D721Med (cell line): ENCODE results near the gene AQP1.

Source experiments
- DNase-seq: peaks from one replicate; pipeline ENCODE4 v3.0.0; 2011; ENCODE audit warnings: low spot score; ENCODE audit not compliant: insufficient read length
- FAIRE-seq: peaks from 2 replicates; lab custom pipeline; 2011; peaks lifted over from hg19 to GRCh38; lab: Jason Lieb, UNC
- TF ChIP-seq, protein P1 (sequence below): IDR thresholded peaks from 2 replicates; pipeline ENCODE4 v1.5.1; 2012; ENCODE audit warnings: mild to moderate bottlenecking, control low read depth; ENCODE audit not compliant: insufficient read depth; ENCODE audit errors: missing control alignments

AQP1 gene

DNA sequence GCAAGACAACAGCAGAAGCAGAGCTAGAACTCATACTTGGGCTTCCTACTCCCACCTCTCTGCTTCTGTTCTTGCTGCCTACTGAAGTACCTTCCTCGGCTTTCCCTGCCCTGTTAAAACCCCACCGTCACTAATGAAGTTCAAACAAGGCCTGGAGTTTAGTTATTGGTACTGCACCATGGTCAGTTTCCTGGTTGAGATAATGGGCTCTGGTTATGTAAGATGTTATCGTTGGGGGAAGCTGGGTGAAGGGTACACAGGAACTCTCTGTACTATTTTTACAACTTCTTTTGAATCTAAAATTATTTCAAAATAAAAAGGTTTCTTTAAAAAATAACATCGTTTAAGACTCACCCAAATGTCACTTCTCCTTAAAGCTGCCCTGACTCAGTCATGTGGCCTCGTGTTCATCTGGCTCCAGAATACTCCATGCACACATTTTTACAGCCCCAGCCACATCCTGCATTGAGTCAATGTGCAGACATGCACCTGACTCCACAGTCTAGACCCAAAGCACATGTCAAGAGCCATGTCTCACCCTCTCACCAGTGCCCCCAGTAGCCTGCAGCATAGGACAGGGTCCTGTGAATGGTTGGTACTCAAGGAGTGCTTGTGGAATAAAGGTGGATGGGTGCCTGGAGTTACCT is 36.9 kb upstream of the AQP1 start:
- TF ChIP-seq, protein P1, sequence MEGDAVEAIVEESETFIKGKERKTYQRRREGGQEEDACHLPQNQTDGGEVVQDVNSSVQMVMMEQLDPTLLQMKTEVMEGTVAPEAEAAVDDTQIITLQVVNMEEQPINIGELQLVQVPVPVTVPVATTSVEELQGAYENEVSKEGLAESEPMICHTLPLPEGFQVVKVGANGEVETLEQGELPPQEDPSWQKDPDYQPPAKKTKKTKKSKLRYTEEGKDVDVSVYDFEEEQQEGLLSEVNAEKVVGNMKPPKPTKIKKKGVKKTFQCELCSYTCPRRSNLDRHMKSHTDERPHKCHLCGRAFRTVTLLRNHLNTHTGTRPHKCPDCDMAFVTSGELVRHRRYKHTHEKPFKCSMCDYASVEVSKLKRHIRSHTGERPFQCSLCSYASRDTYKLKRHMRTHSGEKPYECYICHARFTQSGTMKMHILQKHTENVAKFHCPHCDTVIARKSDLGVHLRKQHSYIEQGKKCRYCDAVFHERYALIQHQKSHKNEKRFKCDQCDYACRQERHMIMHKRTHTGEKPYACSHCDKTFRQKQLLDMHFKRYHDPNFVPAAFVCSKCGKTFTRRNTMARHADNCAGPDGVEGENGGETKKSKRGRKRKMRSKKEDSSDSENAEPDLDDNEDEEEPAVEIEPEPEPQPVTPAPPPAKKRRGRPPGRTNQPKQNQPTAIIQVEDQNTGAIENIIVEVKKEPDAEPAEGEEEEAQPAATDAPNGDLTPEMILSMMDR = no peak
- DNase-seq (no peak), FAIRE-seq (no peak)

DNA sequence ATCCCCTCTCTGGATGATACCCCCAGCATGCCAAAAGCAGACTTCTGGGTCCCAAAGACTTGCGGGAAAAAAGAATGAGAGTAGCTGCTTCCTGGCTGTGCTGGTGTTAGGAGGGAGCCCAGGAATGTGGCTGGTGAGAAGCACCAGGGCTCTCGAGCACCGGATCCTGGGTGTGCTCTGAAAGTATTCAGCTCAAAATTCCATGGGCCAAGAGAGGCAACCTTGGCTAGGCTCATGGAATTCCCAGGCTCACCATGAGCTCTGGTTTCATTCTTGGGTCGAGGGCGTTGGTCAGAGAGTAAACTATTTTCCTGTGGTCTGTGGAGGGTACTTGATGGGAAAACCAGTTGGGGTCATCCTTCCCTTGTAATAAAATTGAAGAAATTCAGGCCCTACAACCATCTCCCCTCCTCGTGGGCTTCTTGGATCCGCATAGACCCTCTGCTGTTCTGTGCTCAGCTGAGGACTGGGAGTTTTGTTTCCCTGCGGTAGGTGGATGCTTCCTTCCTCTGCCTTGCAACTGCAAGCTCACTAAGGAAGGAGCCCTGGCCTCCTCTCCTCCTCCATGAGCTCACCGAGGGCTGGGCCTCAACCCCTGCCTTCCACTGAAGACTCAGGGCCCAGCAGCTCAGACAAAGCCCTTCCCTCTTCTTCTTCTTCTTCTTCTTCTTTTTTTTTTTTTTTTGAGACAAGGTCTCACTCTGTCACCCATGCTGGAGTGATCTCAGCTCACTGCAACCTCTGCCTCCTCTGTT is 34.5 kb upstream of the AQP1 start:
- FAIRE-seq (no peak), DNase-seq (no peak)
- TF ChIP-seq, protein P1 = no peak

DNA sequence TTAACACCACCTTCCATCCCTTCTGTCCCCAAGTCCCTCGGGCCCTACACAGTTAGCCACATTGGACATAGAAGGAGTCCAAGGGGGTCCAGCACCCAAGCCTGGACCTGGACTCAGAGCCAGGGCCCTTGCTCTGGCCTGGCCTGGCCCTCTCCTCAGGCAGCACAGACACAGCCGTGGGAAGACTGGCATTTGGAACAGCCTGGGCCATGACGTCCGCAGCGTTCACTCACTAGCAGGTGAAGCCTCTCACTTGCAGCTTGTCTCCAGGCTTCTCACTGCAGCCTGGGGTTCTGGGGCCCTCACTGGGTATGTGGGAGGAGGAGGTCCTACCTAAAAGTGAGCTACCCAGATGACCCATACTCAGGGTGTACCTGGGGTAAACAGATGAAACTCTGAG is 33.7 kb upstream of the AQP1 start:
- DNase-seq = no peak
- no peak for FAIRE-seq
- TF ChIP-seq, protein P1 = no peak

DNA sequence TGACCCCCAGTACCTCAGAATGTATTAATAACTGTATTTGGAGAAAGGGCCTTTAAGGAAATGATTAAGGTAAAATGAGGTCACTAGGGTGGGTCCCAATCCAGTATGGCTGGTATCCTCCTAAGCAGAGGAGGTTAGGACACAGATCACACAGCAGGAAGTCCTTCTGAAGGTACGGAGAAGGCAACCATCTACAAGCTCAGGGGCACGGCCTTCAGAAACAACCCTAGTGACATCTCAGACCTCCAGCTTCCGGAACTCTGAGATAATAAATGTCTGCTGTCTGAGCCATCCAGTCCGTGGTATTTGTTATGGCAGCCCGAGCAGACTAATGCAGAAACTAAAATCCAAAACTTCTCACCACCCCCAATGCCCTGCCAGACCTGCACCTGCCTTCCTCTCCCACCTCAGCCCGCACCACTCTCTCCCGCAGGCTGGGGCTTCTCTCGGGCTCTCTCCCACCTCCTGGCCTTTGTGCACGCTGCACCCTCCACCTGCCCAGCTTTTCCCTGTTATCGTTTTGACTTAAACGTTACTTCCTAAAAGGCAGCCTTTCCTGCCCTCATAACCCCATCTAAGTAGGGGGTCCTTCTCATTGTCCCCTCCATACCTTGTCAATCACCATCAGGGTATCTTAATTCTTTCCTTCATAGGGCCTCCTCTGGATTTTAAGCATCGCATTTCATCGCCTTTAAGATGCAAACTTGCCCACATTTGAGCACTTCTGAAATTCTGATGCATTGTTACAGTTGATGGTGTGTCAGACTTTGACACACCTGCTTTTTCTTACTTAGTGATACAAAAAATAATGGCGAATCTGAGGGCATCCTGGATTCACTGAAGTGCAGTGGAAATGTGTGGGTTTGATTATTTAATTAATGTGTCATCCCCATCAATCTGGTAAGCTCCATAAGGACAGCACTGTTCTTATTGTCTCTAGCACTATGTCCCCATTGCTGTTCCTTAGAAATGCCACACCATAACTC is 32.2 kb upstream of the AQP1 start:
- DNase-seq (no peak), FAIRE-seq (no peak)
- TF ChIP-seq, protein P1 = no peak

DNA sequence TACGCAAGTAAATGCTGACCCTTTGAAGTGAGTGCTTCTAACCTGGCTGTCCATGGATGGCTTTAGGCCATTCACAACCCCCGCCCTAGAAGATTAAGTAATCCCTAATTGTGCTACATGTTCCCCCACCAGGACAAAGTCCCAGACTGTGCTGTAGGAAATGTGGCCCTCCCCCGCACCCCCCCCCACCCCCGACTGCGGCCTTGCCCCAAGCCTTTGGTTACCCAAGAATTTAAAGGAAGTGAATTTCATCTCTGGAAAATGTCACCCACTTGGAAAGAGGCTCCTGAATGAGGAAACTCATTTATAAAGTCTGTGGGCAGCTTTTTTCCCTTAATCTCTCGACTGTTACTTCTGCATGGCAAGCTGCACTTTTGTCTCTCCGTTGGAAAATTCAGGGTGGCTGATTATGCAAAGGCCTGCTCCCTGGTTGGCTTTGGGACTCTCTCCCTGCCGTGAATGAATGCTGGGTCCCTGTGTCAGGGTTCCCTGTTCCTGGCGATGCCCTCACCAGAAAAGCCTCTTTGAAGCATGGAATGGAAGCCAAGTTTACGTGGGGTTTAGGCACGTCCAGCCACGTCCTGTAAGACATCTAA is 31.4 kb upstream of the AQP1 start:
- no peak for FAIRE-seq
- no peak for DNase-seq
- TF ChIP-seq, protein P1 = no peak

DNA sequence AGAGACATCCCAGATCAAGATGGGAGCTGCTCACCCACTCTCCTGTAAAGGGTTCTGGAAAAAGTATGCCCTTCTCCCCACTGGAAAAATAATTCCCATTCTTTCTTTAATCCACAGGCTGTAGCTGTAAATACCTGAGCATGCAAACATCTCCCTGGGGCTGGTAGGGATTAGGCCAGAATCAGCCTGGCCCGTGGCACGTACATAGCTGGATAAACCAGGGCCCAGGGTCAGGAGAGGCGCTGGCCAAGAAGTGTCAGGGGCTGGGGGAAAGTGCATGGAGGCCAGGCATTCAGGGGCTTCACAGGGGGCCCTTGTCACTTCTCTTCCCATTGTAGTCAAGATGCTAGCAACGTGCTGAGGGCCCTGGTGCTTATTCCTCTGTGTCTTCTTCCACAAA is 30.7 kb upstream of the AQP1 start:
- TF ChIP-seq, protein P1 = no peak
- FAIRE-seq (no peak), DNase-seq (no peak)
